Stimulated activated naive CD8-positive, alpha-beta T cell treated with anti-CD3 and anti-CD28 coated beads, Interleukin-15, Interleukin-2, amounts not matched to agents 100 ng/mL and 50 ng/mL, for 24 hours (primary cell): ENCODE data around the gene SCRT2.

Experiments
- H3K27ac Mint-ChIP-seq: one replicate; pipeline ENCODE4 v1.8.0; 2021; ENCODE audit warnings: mild to moderate bottlenecking, mixed read lengths
- H3K27me3 Mint-ChIP-seq: one replicate; pipeline ENCODE4 v1.8.0; 2021; ENCODE audit warnings: mixed read lengths
- H3K36me3 Mint-ChIP-seq: one replicate; pipeline ENCODE4 v1.8.0; 2021; ENCODE audit warnings: low read depth, mixed read lengths
- H3K4me1 Mint-ChIP-seq: one replicate; pipeline ENCODE4 v1.8.0; 2021; ENCODE audit warnings: low read depth, mixed read lengths
- H3K4me3 Mint-ChIP-seq: one replicate; pipeline ENCODE4 v1.8.0; 2021; ENCODE audit warnings: mild to moderate bottlenecking, mixed read lengths
- H3K9me3 Mint-ChIP-seq: one replicate; pipeline ENCODE4 v1.8.0; 2021; ENCODE audit warnings: mixed read lengths

SCRT2 gene

DNA sequence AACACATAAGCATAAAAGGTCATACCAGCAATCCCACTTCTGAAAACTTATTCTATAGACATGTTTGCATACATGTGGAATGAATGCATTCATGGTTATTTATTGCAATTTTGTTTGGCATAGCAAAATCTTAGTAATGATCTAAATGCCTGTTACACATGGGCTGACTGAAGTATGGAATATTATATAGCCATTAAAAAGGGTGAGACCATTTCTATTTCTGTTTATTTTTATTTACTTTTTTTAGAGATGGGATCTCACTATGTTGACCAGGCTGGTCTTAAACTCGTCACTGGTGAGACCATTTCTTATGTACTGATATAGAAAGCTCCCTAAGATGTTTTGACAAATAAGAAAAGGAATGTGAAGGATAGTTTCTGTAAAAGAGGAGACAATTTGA lies 14.3 kb upstream of the SCRT2 start:
- Mint-ChIP-seq H3K4me3 (no peak overlapping the region), H3K27me3 (peaks cover 22% of the 10 kb centered on the region), H3K36me3 (no peaks in the 10 kb centered on the region), H3K4me1 (no peaks in the 10 kb centered on the region), H3K27ac (no peak overlapping the region), H3K9me3 (no peaks in the 10 kb centered on the region)

- no peaks in the 10 kb centered on the region for H3K4me1 Mint-ChIP-seq
- no peaks in the 10 kb centered on the region for H3K36me3 Mint-ChIP-seq
- H3K27ac Mint-ChIP-seq = no peak overlapping the region
- H3K4me3 Mint-ChIP-seq = no peak overlapping the region
- peaks cover 22% of the 10 kb centered on the region for H3K27me3 Mint-ChIP-seq
- H3K9me3 Mint-ChIP-seq = no peaks in the 10 kb centered on the region
These were observed 13.7 kb upstream of the SCRT2 start for GRCh38 chr20:689348-689747.

- Mint-ChIP-seq H3K4me1 (no peaks in the 10 kb centered on the region), H3K36me3 (no peaks in the 10 kb centered on the region), H3K9me3 (no peaks in the 10 kb centered on the region), H3K4me3 (no peak overlapping the region), H3K27me3 (peaks cover 22% of the 10 kb centered on the region), H3K27ac (no peak overlapping the region)
These were observed 13.2 kb upstream of the SCRT2 start for GRCh38 chr20:688809-689212.

DNA sequence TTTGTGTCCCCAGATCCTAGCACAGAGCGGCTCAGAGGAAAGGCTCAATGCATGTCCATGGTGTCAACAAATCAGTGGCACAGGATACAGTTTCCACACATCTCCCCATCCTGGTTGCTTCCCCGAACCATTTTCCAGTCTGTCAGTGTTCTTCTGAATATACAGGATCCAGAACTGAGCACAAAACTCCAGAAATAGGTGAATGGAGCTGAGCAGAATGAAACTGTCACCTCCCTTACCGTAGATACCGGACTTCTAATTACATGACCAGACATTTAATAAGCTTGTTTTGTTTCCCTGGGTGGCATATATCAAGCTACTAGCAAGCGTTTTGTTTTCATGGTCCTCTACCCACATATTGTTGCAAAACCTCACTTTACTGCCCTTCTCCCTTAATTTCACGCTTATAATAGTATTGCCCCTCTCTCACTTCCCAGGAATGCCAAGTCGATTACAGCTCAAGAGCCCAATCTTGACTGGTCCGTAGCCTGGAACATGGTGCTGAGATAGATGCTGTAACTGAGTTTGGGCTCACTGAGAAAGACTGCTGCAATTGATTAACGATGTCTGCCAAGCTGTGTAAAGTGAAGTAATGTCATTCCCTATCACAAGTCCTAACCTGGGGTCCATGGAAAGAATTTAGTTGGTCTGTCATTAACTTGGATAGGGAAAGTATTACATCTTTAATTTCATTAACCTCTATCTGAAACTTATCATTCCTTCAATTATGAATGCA lies 12.0 kb upstream of the SCRT2 start:
- H3K4me3 Mint-ChIP-seq = no peak overlapping the region
- no peak overlapping the region for H3K27ac Mint-ChIP-seq
- peaks cover 20% of the 10 kb centered on the region for H3K27me3 Mint-ChIP-seq
- no peaks in the 10 kb centered on the region for H3K9me3 Mint-ChIP-seq
- no peaks in the 10 kb centered on the region for H3K36me3 Mint-ChIP-seq
- no peaks in the 10 kb centered on the region for H3K4me1 Mint-ChIP-seq

GRCh38 chr20:684676-685319 lies 9.2 kb upstream of the SCRT2 start:
- peaks cover 15% of the 10 kb centered on the region for H3K27me3 Mint-ChIP-seq
- H3K27ac Mint-ChIP-seq = no peak overlapping the region
- no peaks in the 10 kb centered on the region for H3K4me1 Mint-ChIP-seq
- no peaks in the 10 kb centered on the region for H3K36me3 Mint-ChIP-seq
- no peak overlapping the region for H3K4me3 Mint-ChIP-seq
- no peaks in the 10 kb centered on the region for H3K9me3 Mint-ChIP-seq

GRCh38 chr20:682123-682522 lies 6.5 kb upstream of the SCRT2 start:
- no peaks in the 10 kb centered on the region for H3K9me3 Mint-ChIP-seq
- H3K36me3 Mint-ChIP-seq = no peaks in the 10 kb centered on the region
- H3K27me3 Mint-ChIP-seq = peaks cover 28% of the 10 kb centered on the region
- H3K4me1 Mint-ChIP-seq = no peaks in the 10 kb centered on the region
- H3K27ac Mint-ChIP-seq = no peak overlapping the region
- no peak overlapping the region for H3K4me3 Mint-ChIP-seq

DNA sequence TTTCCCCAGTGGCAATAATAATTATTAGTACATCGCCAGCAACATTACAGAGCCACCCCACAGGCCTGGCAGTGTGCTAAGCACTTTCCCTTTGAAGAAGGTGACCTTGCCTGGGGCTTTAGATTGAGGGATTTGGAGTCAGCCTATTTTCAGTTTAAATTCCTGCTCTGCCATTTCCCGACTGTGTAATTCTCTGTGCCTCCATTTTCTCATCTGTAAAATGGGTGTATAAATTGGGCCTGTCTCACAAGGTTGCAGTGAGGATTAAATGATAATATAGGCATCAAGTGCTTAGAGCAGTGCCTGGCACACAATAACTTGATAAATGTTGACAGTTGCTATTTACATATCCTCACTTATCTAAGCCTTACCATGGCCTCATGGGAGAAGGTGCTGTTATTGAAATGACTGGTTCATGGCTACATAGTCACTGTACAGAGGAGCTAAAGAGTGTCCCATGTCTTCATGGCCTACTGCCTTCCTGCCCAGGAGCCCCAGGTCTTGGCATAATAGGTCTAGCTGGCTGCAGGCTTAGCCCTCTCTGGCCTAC lies 5.1 kb upstream of the SCRT2 start:
- peaks cover 9% of the 10 kb centered on the region for H3K4me1 Mint-ChIP-seq
- no peaks in the 10 kb centered on the region for H3K9me3 Mint-ChIP-seq

DNA sequence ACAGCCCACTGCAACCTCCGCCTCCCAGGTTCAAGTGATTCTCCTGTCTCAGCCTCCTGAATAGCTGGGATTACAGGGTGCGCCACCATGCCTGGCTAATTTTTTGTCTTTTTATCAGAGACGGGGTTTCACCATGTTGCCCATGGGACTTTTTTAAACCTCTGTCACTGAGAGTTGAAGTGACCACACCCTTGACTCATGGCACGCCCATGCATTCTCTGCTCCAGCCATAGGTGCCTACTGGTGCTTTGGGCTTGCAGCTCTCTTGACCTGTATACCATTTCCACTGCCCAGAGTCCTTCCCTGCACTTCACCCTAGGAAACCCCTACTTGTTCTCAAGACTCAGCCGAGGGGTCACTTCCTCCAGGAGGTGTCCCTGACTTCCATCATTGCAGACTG lies 2.4 kb upstream of the SCRT2 start:
- peaks cover 59% of the 10 kb centered on the region for H3K27me3 Mint-ChIP-seq
- no peaks in the 10 kb centered on the region for H3K9me3 Mint-ChIP-seq
- H3K36me3 Mint-ChIP-seq = no peaks in the 10 kb centered on the region

More for the DNA sequence above, 5.1 kb upstream of the SCRT2 start:
- Mint-ChIP-seq H3K36me3 (no peaks in the 10 kb centered on the region), H3K27ac (no peak overlapping the region), H3K27me3 (peaks cover 37% of the 10 kb centered on the region), H3K4me3 (no peak overlapping the region)

GRCh38 chr20:676967-677366 lies 1.4 kb upstream of the SCRT2 start:
- H3K4me3 Mint-ChIP-seq = no peak overlapping the region
- H3K27me3 Mint-ChIP-seq = peaks cover 66% of the 10 kb centered on the region
- H3K9me3 Mint-ChIP-seq = no peaks in the 10 kb centered on the region
- no peak overlapping the region for H3K27ac Mint-ChIP-seq
- no peaks in the 10 kb centered on the region for H3K36me3 Mint-ChIP-seq
- peaks cover 10% of the 10 kb centered on the region for H3K4me1 Mint-ChIP-seq

More for the DNA sequence above, 2.4 kb upstream of the SCRT2 start:
- Mint-ChIP-seq H3K4me1 (peaks cover 10% of the 10 kb centered on the region), H3K4me3 (no peak overlapping the region), H3K27ac (no peak overlapping the region)

DNA sequence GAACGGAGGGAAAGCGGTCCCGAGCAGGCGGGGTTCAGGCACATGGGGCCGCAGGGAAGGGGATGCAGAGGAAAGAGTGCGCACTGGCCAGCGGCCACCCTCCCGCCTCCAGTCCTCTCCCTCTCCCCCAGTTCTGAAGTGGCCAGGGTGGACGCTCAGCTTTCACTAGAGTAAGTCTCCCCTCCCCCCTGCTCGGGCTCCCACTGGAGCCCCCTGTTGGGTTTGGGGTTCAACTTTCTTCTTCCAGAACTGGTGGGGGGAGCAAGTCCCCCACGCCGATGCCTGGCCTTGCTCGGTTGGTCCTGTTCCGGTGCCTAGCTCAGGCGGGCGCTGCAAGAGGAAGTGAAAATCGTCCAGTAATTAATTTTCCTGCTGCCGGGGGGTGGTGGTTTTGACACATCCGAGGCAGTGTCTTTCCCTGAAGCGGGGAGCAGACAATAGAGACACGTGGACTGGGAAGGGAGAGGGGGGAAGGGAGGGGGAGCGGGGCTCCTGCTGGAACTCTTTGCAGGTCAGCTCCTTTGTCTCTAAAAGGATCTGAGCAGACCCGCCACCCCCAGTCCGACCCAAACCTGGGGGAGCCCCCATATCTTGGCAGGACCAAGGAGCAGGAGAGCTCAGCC lies 824 bp upstream of the SCRT2 start:
- peaks cover 10% of the 10 kb centered on the region for H3K4me1 Mint-ChIP-seq
- H3K9me3 Mint-ChIP-seq = no peaks in the 10 kb centered on the region
- H3K36me3 Mint-ChIP-seq = no peaks in the 10 kb centered on the region
- peaks cover 71% of the 10 kb centered on the region for H3K27me3 Mint-ChIP-seq
- H3K4me3 Mint-ChIP-seq = no peak overlapping the region
- no peak overlapping the region for H3K27ac Mint-ChIP-seq

DNA sequence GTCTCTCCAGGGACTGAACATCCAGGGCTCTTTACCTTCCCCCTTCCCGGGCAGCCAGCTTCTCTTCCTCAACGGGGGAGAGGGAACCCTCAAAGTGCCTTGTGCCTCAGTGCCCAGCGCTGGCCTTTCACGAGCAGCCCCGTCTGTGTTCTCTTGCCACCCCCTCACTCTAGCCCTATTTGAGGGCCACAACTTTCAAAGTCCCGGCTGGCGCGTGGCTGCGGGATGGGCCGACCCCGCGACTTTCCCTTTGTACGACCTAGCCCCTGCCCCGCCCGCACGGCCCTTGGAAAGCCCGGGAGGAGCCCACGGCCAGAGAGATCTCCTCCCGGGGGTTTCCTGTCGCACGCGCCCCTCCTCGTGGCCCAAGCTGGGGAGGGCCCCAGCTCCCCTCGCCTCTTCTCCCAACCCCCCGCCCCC lies 559 bp downstream of the SCRT2 start:
- Mint-ChIP-seq H3K27me3 (peaks cover 80% of the 10 kb centered on the region), H3K4me1 (peaks cover 10% of the 10 kb centered on the region), H3K4me3 (no peak overlapping the region), H3K27ac (no peak overlapping the region), H3K9me3 (no peaks in the 10 kb centered on the region), H3K36me3 (no peaks in the 10 kb centered on the region)

- Mint-ChIP-seq H3K36me3 (no peaks in the 10 kb centered on the region), H3K27me3 (peaks cover 66% of the 10 kb centered on the region)
These were observed 2.0 kb downstream of the SCRT2 start for GRCh38 chr20:673603-674001.

DNA sequence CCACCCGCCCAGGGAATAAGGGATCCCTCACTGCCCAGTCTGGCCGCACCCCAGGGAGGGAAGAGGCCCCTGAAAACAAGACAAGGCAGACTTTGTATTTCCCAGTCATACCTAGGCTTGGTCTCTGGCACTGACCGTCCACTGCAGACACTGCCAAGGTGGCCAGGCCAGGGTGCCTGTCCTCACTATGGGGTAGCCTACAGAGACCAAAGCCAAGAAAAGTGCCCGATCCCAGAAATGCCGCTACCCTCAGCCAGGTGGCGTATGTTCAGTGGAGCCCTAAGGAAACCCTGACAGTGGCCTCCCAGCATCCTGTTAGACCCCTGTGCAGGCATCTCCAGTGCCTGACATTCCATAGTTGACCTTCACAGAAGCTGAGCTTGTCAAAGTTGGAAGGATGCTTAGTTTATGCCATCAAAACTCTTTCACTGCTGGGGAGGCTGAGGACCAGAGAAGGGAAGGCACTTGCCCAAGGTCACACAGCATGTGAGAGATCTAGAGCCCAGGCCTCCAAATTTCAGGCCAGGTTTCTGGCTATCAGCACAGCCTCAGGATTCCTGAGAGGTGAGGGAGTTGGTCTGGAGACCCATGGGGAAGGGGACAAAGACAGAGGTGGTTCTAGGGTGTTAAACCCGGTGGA lies 2.5 kb downstream of the SCRT2 start:
- H3K27ac Mint-ChIP-seq = no peak overlapping the region
- no peaks in the 10 kb centered on the region for H3K9me3 Mint-ChIP-seq
- no peaks in the 10 kb centered on the region for H3K36me3 Mint-ChIP-seq
- H3K4me1 Mint-ChIP-seq = peaks cover 10% of the 10 kb centered on the region
- peaks cover 62% of the 10 kb centered on the region for H3K27me3 Mint-ChIP-seq
- no peak overlapping the region for H3K4me3 Mint-ChIP-seq

More at GRCh38 chr20:673603-674001, 2.0 kb downstream of the SCRT2 start:
- Mint-ChIP-seq H3K4me3 (no peak overlapping the region), H3K9me3 (no peaks in the 10 kb centered on the region), H3K4me1 (peaks cover 10% of the 10 kb centered on the region), H3K27ac (no peak overlapping the region)

- Mint-ChIP-seq H3K36me3 (no peaks in the 10 kb centered on the region), H3K4me3 (no peak overlapping the region), H3K27me3 (peaks cover 62% of the 10 kb centered on the region), H3K4me1 (peaks cover 9% of the 10 kb centered on the region), H3K9me3 (no peaks in the 10 kb centered on the region), H3K27ac (no peak overlapping the region)
These were observed 4.2 kb downstream of the SCRT2 start for GRCh38 chr20:671252-672030.
